Measurements from ENCODE around the gene SLC2A1. TPM values are rescaled to one million over a fixed set of nuclear protein-coding genes. Genes with fewer than 3 reads are reported as not detected.

SLC2A1 gene
- total RNA-seq, 1 experiment from 2014 or later = 245 TPM

- ATAC-seq (no peak), DNase-seq (peak; percentile 42)
- Histone ChIP-seq H3K9ac (ENCODE audit: low read length) (peak overlapping the region; percentile 61), H3K27ac (ENCODE audit: low read length) (peak overlapping the region; percentile 99), H3K36me3 (ENCODE audit: low read depth, low read length) (peaks cover 35% of the 10 kb centered on the region), H3K4me1 (ENCODE audit: insufficient read depth, low read length) (peaks cover 84% of the 10 kb centered on the region), H3K79me2 (ENCODE audit: low read length) (peaks cover 78% of the 10 kb centered on the region), H3K27me3 (ENCODE audit: low read length) (no peaks in the 10 kb centered on the region), H3K9me3 (ENCODE audit: low read length) (no peaks in the 10 kb centered on the region), H4K20me1 (ENCODE audit: low read length) (0 out of 2 replicates have a peak, but pooled peaks cover 4% of the 10 kb centered on the region), H3K9me2 (replicated peaks; ENCODE audit: low read length) (no peaks in the 10 kb centered on the region), H3F3A (ENCODE audit: low read length, unreplicated experiment) (peaks cover 12% of the 10 kb centered on the region), H3K4me2 (ENCODE audit: low read length) (peak overlapping the region; percentile 63), H3K4me3 (ENCODE audit: low read length) (peak overlapping the region; percentile 12; the same call in 1 of the 2 replicates), H2AFZ (ENCODE audit: low read length) (no peak overlapping the region)
- ChIA-PET POLR2A (ENCODE audit: unreplicated experiment) (no interaction called here), CTCF (interaction anchor here (0.6 kb wide), 1 partner anchor 21 kb away, joined by 4 read pairs; no protein-coding TSS in a partner anchor)
- no peak for TF ChIP-seq EZH2phosphoT487 (IDR thresholded peaks at IDR 0.05; ENCODE audit: borderline replicate concordance, low read length)
- no peak for TF ChIP-seq CTCF (conservative IDR thresholded peaks at IDR 0.05; ENCODE audit: low read depth, low read length)
- TF ChIP-seq EZH2 (IDR thresholded peaks at IDR 0.05; ENCODE audit: low read length, unreplicated experiment) = no peak
- no TSS peak for BruUV-seq (replicated peaks)
- intact Hi-C loops (cut with micrococcal nuclease) = no loop called here
Observed at GRCh38 chr1:42944246-42944928, 14.3 kb downstream of the SLC2A1 start.

- Histone ChIP-seq H3K4me3 (ENCODE audit: low read length) (peak overlapping the region; percentile 12; the same call in 1 of the 2 replicates), H3K36me3 (ENCODE audit: low read depth, low read length) (peaks cover 41% of the 10 kb centered on the region), H3F3A (ENCODE audit: low read length, unreplicated experiment) (peaks cover 12% of the 10 kb centered on the region), H3K9me3 (ENCODE audit: low read length) (no peaks in the 10 kb centered on the region), H3K27ac (ENCODE audit: low read length) (peak overlapping the region; percentile 99), H4K20me1 (ENCODE audit: low read length) (no peaks in the 10 kb centered on the region), H3K27me3 (ENCODE audit: low read length) (no peaks in the 10 kb centered on the region), H3K4me1 (ENCODE audit: insufficient read depth, low read length) (peaks cover 86% of the 10 kb centered on the region), H3K9ac (ENCODE audit: low read length) (peak overlapping the region; percentile 61), H3K79me2 (ENCODE audit: low read length) (peaks cover 78% of the 10 kb centered on the region), H3K9me2 (replicated peaks; ENCODE audit: low read length) (no peaks in the 10 kb centered on the region), H3K4me2 (ENCODE audit: low read length) (peak overlapping the region; percentile 63), H2AFZ (ENCODE audit: low read length) (no peak overlapping the region)
- intact Hi-C loops (cut with micrococcal nuclease) = no loop called here
- ChIA-PET CTCF (interaction anchor here (0.6 kb wide), 1 partner anchor 20 kb away, joined by 4 read pairs; no protein-coding TSS in a partner anchor), POLR2A (ENCODE audit: unreplicated experiment) (no interaction called here)
- ATAC-seq (no peak), DNase-seq (no peak)
- TF ChIP-seq EZH2phosphoT487 (IDR thresholded peaks at IDR 0.05; ENCODE audit: borderline replicate concordance, low read length) (no peak), CTCF (conservative IDR thresholded peaks at IDR 0.05; ENCODE audit: low read depth, low read length) (no peak), EZH2 (IDR thresholded peaks at IDR 0.05; ENCODE audit: low read length, unreplicated experiment) (no peak)
- BruUV-seq (replicated peaks) = TSS peak; percentile 38
Observed at GRCh38 chr1:42943728-42944127, 14.9 kb downstream of the SLC2A1 start.

GRCh38 chr1:42943166-42943565 is 15.5 kb downstream of the SLC2A1 start:
- H3K9me3 ChIP-seq (ENCODE audit: low read length) = no peaks in the 10 kb centered on the region
- TF ChIP-seq EZH2 (IDR thresholded peaks at IDR 0.05; ENCODE audit: low read length, unreplicated experiment) (no peak), CTCF (conservative IDR thresholded peaks at IDR 0.05; ENCODE audit: low read depth, low read length) (no peak), EZH2phosphoT487 (IDR thresholded peaks at IDR 0.05; ENCODE audit: borderline replicate concordance, low read length) (no peak)
- ATAC-seq (peak; percentile 53), DNase-seq (peak; percentile 97)
- H3F3A ChIP-seq (ENCODE audit: low read length, unreplicated experiment) = peaks cover 14% of the 10 kb centered on the region
- H3K4me3 ChIP-seq (ENCODE audit: low read length) = peak overlapping the region; percentile 13; the same call in 1 of the 2 replicates
- H2AFZ ChIP-seq (ENCODE audit: low read length) = no peak overlapping the region
- H3K9ac ChIP-seq (ENCODE audit: low read length) = peak overlapping the region; percentile 83
- H3K36me3 ChIP-seq (ENCODE audit: low read depth, low read length) = peaks cover 44% of the 10 kb centered on the region
- BruUV-seq (replicated peaks) = no TSS peak
- ChIA-PET CTCF (no interaction called here), POLR2A (ENCODE audit: unreplicated experiment) (no interaction called here)
- no peaks in the 10 kb centered on the region for H3K27me3 ChIP-seq (ENCODE audit: low read length)
- peak overlapping the region; percentile 99 for H3K27ac ChIP-seq (ENCODE audit: low read length)
- no peaks in the 10 kb centered on the region for H3K9me2 ChIP-seq (replicated peaks; ENCODE audit: low read length)
- peaks cover 91% of the 10 kb centered on the region for H3K4me1 ChIP-seq (ENCODE audit: insufficient read depth, low read length)
- peaks cover 72% of the 10 kb centered on the region for H3K79me2 ChIP-seq (ENCODE audit: low read length)
- no peaks in the 10 kb centered on the region for H4K20me1 ChIP-seq (ENCODE audit: low read length)
- peak overlapping the region; percentile 63 for H3K4me2 ChIP-seq (ENCODE audit: low read length)
- intact Hi-C loops (cut with micrococcal nuclease) = no loop called here
